ENCODE measurements around the gene CAMK1D.

The CAMK1D gene

GRCh38 chr10:12663863-12664262 lies 314.5 kb downstream of the CAMK1D start:
- Histone ChIP-seq H3K4me3 (ENCODE audit: low read length) (no peak overlapping the region), H3K27me3 (ENCODE audit: control insufficient read depth, insufficient read depth, low read length) (no peaks in the 10 kb centered on the region), H3K9me3 (ENCODE audit: control insufficient read depth, low read length) (no peaks in the 10 kb centered on the region), H3K9ac (ENCODE audit: low read length) (no peak overlapping the region), H3K36me3 (ENCODE audit: control insufficient read depth, insufficient read depth, low read length) (no peaks in the 10 kb centered on the region), H3K4me1 (ENCODE audit: control insufficient read depth, insufficient read depth, low read length) (no peaks in the 10 kb centered on the region)

- no peak overlapping the region for H3K4me3 ChIP-seq (ENCODE audit: low read length)
- H3K27me3 ChIP-seq (ENCODE audit: control insufficient read depth, insufficient read depth, low read length), result no peaks in the 10 kb centered on the region
- H3K36me3 ChIP-seq (ENCODE audit: control insufficient read depth, insufficient read depth, low read length), result no peaks in the 10 kb centered on the region
- H3K4me1 ChIP-seq (ENCODE audit: control insufficient read depth, insufficient read depth, low read length), result no peaks in the 10 kb centered on the region
- H3K9ac ChIP-seq (ENCODE audit: low read length), result no peak overlapping the region
- H3K9me3 ChIP-seq (ENCODE audit: control insufficient read depth, low read length), result no peaks in the 10 kb centered on the region
Observed at GRCh38 chr10:12665501-12665900, 316.2 kb downstream of the CAMK1D start.

- Histone ChIP-seq H3K4me3 (ENCODE audit: low read length) (no peak overlapping the region), H3K4me1 (ENCODE audit: control insufficient read depth, insufficient read depth, low read length) (no peaks in the 10 kb centered on the region), H3K9me3 (ENCODE audit: control insufficient read depth, low read length) (no peaks in the 10 kb centered on the region), H3K9ac (ENCODE audit: low read length) (no peak overlapping the region), H3K36me3 (ENCODE audit: control insufficient read depth, insufficient read depth, low read length) (no peaks in the 10 kb centered on the region), H3K27me3 (ENCODE audit: control insufficient read depth, insufficient read depth, low read length) (no peaks in the 10 kb centered on the region)
Observed at GRCh38 chr10:12667052-12667451, 317.7 kb downstream of the CAMK1D start.

GRCh38 chr10:12668634-12669033 lies 319.3 kb downstream of the CAMK1D start:
- Histone ChIP-seq H3K9me3 (ENCODE audit: control insufficient read depth, low read length) (no peaks in the 10 kb centered on the region), H3K4me1 (ENCODE audit: control insufficient read depth, insufficient read depth, low read length) (no peaks in the 10 kb centered on the region), H3K36me3 (ENCODE audit: control insufficient read depth, insufficient read depth, low read length) (no peaks in the 10 kb centered on the region), H3K27me3 (ENCODE audit: control insufficient read depth, insufficient read depth, low read length) (no peaks in the 10 kb centered on the region), H3K9ac (ENCODE audit: low read length) (no peak overlapping the region), H3K4me3 (ENCODE audit: low read length) (no peak overlapping the region)

GRCh38 chr10:12670004-12670403 lies 320.7 kb downstream of the CAMK1D start:
- Histone ChIP-seq H3K27me3 (ENCODE audit: control insufficient read depth, insufficient read depth, low read length) (no peaks in the 10 kb centered on the region), H3K9ac (ENCODE audit: low read length) (no peak overlapping the region), H3K4me1 (ENCODE audit: control insufficient read depth, insufficient read depth, low read length) (no peaks in the 10 kb centered on the region), H3K9me3 (ENCODE audit: control insufficient read depth, low read length) (no peaks in the 10 kb centered on the region), H3K36me3 (ENCODE audit: control insufficient read depth, insufficient read depth, low read length) (no peaks in the 10 kb centered on the region), H3K4me3 (ENCODE audit: low read length) (no peak overlapping the region)

- H3K4me1 ChIP-seq (ENCODE audit: control insufficient read depth, insufficient read depth, low read length), result no peaks in the 10 kb centered on the region
- H3K9me3 ChIP-seq (ENCODE audit: control insufficient read depth, low read length), result no peaks in the 10 kb centered on the region
- no peak overlapping the region for H3K4me3 ChIP-seq (ENCODE audit: low read length)
- H3K27me3 ChIP-seq (ENCODE audit: control insufficient read depth, insufficient read depth, low read length), result no peaks in the 10 kb centered on the region
- H3K36me3 ChIP-seq (ENCODE audit: control insufficient read depth, insufficient read depth, low read length), result no peaks in the 10 kb centered on the region
- no peak overlapping the region for H3K9ac ChIP-seq (ENCODE audit: low read length)
Observed at GRCh38 chr10:12675186-12675585, 325.8 kb downstream of the CAMK1D start.

GRCh38 chr10:12679636-12680035 lies 330.3 kb downstream of the CAMK1D start:
- H3K9ac ChIP-seq (ENCODE audit: low read length), result no peak overlapping the region
- no peak overlapping the region for H3K4me3 ChIP-seq (ENCODE audit: low read length)
- no peaks in the 10 kb centered on the region for H3K27me3 ChIP-seq (ENCODE audit: control insufficient read depth, insufficient read depth, low read length)
- no peaks in the 10 kb centered on the region for H3K36me3 ChIP-seq (ENCODE audit: control insufficient read depth, insufficient read depth, low read length)
- H3K9me3 ChIP-seq (ENCODE audit: control insufficient read depth, low read length), result no peaks in the 10 kb centered on the region
- no peaks in the 10 kb centered on the region for H3K4me1 ChIP-seq (ENCODE audit: control insufficient read depth, insufficient read depth, low read length)

- no peak overlapping the region for H3K9ac ChIP-seq (ENCODE audit: low read length)
- no peaks in the 10 kb centered on the region for H3K9me3 ChIP-seq (ENCODE audit: control insufficient read depth, low read length)
- no peak overlapping the region for H3K4me3 ChIP-seq (ENCODE audit: low read length)
- H3K27me3 ChIP-seq (ENCODE audit: control insufficient read depth, insufficient read depth, low read length), result no peaks in the 10 kb centered on the region
- H3K4me1 ChIP-seq (ENCODE audit: control insufficient read depth, insufficient read depth, low read length), result no peaks in the 10 kb centered on the region
- H3K36me3 ChIP-seq (ENCODE audit: control insufficient read depth, insufficient read depth, low read length), result no peaks in the 10 kb centered on the region
Observed at GRCh38 chr10:12681252-12681651, 331.9 kb downstream of the CAMK1D start.

- H3K36me3 ChIP-seq (ENCODE audit: control insufficient read depth, insufficient read depth, low read length), result no peaks in the 10 kb centered on the region
- no peak overlapping the region for H3K4me3 ChIP-seq (ENCODE audit: low read length)
- no peak overlapping the region for H3K9ac ChIP-seq (ENCODE audit: low read length)
- H3K9me3 ChIP-seq (ENCODE audit: control insufficient read depth, low read length), result no peaks in the 10 kb centered on the region
- H3K27me3 ChIP-seq (ENCODE audit: control insufficient read depth, insufficient read depth, low read length), result no peaks in the 10 kb centered on the region
- no peaks in the 10 kb centered on the region for H3K4me1 ChIP-seq (ENCODE audit: control insufficient read depth, insufficient read depth, low read length)
Observed at GRCh38 chr10:12684784-12685183, 335.4 kb downstream of the CAMK1D start.

GRCh38 chr10:12685261-12686058 lies 336.1 kb downstream of the CAMK1D start:
- Histone ChIP-seq H3K4me3 (ENCODE audit: low read length) (no peak overlapping the region), H3K9me3 (ENCODE audit: control insufficient read depth, low read length) (no peaks in the 10 kb centered on the region), H3K36me3 (ENCODE audit: control insufficient read depth, insufficient read depth, low read length) (no peaks in the 10 kb centered on the region), H3K27me3 (ENCODE audit: control insufficient read depth, insufficient read depth, low read length) (no peaks in the 10 kb centered on the region), H3K9ac (ENCODE audit: low read length) (no peak overlapping the region), H3K4me1 (ENCODE audit: control insufficient read depth, insufficient read depth, low read length) (no peaks in the 10 kb centered on the region)

GRCh38 chr10:12687996-12688395 lies 338.6 kb downstream of the CAMK1D start:
- H3K27me3 ChIP-seq (ENCODE audit: control insufficient read depth, insufficient read depth, low read length), result no peaks in the 10 kb centered on the region
- no peak overlapping the region for H3K9ac ChIP-seq (ENCODE audit: low read length)
- no peaks in the 10 kb centered on the region for H3K4me1 ChIP-seq (ENCODE audit: control insufficient read depth, insufficient read depth, low read length)
- H3K9me3 ChIP-seq (ENCODE audit: control insufficient read depth, low read length), result no peaks in the 10 kb centered on the region
- no peak overlapping the region for H3K4me3 ChIP-seq (ENCODE audit: low read length)
- no peaks in the 10 kb centered on the region for H3K36me3 ChIP-seq (ENCODE audit: control insufficient read depth, insufficient read depth, low read length)

- Histone ChIP-seq H3K27me3 (ENCODE audit: control insufficient read depth, insufficient read depth, low read length) (no peaks in the 10 kb centered on the region), H3K4me3 (ENCODE audit: low read length) (no peak overlapping the region), H3K9me3 (ENCODE audit: control insufficient read depth, low read length) (no peaks in the 10 kb centered on the region), H3K36me3 (ENCODE audit: control insufficient read depth, insufficient read depth, low read length) (no peaks in the 10 kb centered on the region), H3K4me1 (ENCODE audit: control insufficient read depth, insufficient read depth, low read length) (no peaks in the 10 kb centered on the region), H3K9ac (ENCODE audit: low read length) (no peak overlapping the region)
Observed at GRCh38 chr10:12689893-12690292, 340.5 kb downstream of the CAMK1D start.
